HEK293T (cell line): ENCODE measurements around the gene TMEM39A.
A peak's percentile ranks its signal among the peaks of the same experiment; 100 is the strongest.

Experiments
- CTCF ChIA-PET: fragments of 350-600 bp; formaldehyde crosslinking; extraction: SDS; loops from one replicate; lab custom pipeline; 2021; ENCODE audit warnings: antibody characterized with exemption, inconsistent platforms; lab: Yijun Ruan, JAX
- POLR2A ChIA-PET: fragments of 350-600 bp; formaldehyde crosslinking; extraction: SDS; loops from one replicate; lab custom pipeline; 2020; ENCODE audit warnings: antibody characterized with exemption, inconsistent platforms; lab: Yijun Ruan, JAX
- DNase-seq: peaks from one replicate; pipeline ENCODE4 v3.0.0; 2012; ENCODE audit warnings: mixed read lengths; ENCODE audit errors: extremely low spot score
- ARNT ChIP-seq: fragments of 450-650 bp; IDR thresholded peaks from 2 replicates; pipeline ENCODE4 v1.6.1; 2017; ENCODE audit warnings: mild to moderate bottlenecking
- CTBP1 ChIP-seq: fragments of 450-650 bp; IDR thresholded peaks from 2 replicates; pipeline ENCODE4 v1.6.1; 2016; ENCODE audit warnings: borderline replicate concordance
- ELF4 ChIP-seq: fragments of 450-650 bp; IDR thresholded peaks from 2 replicates; pipeline ENCODE4 v1.6.1; 2017; ENCODE audit warnings: antibody characterized with exemption
- FOXA1 ChIP-seq: fragments of 450-650 bp; IDR thresholded peaks from 2 replicates; pipeline ENCODE4 v1.6.1; 2016; ENCODE audit warnings: mild to moderate bottlenecking
- FOXK2 ChIP-seq: fragments of 450-650 bp; IDR thresholded peaks from 2 replicates; pipeline ENCODE4 v1.6.1; 2016; ENCODE audit warnings: mild to moderate bottlenecking
- FOXM1 ChIP-seq: fragments of 450-650 bp; IDR thresholded peaks from 2 replicates; pipeline ENCODE4 v1.6.1; 2017; ENCODE audit warnings: mild to moderate bottlenecking, borderline replicate concordance
- HDGF ChIP-seq: fragments of 450-650 bp; IDR thresholded peaks from 2 replicates; pipeline ENCODE4 v1.6.1; 2017; ENCODE audit warnings: antibody characterized with exemption, borderline replicate concordance
- L3MBTL2 ChIP-seq: fragments of 450-650 bp; conservative IDR thresholded peaks from 2 replicates; pipeline ENCODE4 v1.6.1; 2016; ENCODE audit warnings: mild to moderate bottlenecking
- LEF1 ChIP-seq: fragments of 450-650 bp; IDR thresholded peaks from 2 replicates; pipeline ENCODE4 v1.6.1; 2017; ENCODE audit warnings: mild to moderate bottlenecking, borderline replicate concordance
- NFRKB ChIP-seq: fragments of 450-650 bp; IDR thresholded peaks from 2 replicates; pipeline ENCODE4 v1.6.1; 2016; ENCODE audit warnings: mild to moderate bottlenecking, moderate library complexity
- SP1 ChIP-seq: fragments of 450-650 bp; IDR thresholded peaks from 2 replicates; pipeline ENCODE4 v1.6.1; 2017
- SUZ12 ChIP-seq: fragments of 450-650 bp; IDR thresholded peaks from 2 replicates; pipeline ENCODE4 v1.6.1; 2016; ENCODE audit warnings: mild to moderate bottlenecking
- TARDBP ChIP-seq: fragments of 450-650 bp; IDR thresholded peaks from 2 replicates; pipeline ENCODE4 v1.6.1; 2016
- ZNF384 ChIP-seq: fragments of 450-650 bp; IDR thresholded peaks from 2 replicates; pipeline ENCODE4 v1.6.1; 2016
- TF ChIP-seq, protein P1 (sequence below): fragments of 450-650 bp; IDR thresholded peaks from 2 replicates; pipeline ENCODE4 v1.6.1; 2016

Gene TMEM39A

DNA sequence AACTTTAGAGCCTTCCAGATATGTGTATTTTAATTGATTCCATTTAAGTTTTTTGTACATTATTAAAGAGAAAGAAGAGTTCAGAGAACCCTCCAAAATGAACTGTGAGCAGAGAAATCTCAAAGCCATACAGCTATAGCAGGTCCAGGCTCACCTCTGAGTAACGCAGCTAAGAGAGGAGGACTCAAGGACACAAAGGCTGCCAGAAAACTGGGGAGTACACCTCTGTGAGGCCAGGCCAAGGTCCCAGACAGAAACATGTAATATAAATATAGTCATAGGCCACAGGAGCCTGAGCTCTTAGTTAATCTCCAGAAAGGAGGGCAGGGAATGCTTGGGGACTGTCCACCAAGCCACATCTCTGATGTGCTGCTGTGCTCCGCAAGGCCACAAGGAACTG lies 66.5 kb downstream of the TMEM39A start:
- no peak for TF ChIP-seq SP1
- TF ChIP-seq FOXK2 = no peak
- TF ChIP-seq CTBP1 = no peak
- TF ChIP-seq, protein P1, sequence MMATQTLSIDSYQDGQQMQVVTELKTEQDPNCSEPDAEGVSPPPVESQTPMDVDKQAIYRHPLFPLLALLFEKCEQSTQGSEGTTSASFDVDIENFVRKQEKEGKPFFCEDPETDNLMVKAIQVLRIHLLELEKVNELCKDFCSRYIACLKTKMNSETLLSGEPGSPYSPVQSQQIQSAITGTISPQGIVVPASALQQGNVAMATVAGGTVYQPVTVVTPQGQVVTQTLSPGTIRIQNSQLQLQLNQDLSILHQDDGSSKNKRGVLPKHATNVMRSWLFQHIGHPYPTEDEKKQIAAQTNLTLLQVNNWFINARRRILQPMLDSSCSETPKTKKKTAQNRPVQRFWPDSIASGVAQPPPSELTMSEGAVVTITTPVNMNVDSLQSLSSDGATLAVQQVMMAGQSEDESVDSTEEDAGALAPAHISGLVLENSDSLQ = no peak
- TF ChIP-seq FOXM1 = no peak
- TF ChIP-seq SUZ12 = no peak
- no peak for TF ChIP-seq FOXA1
- no peak for TF ChIP-seq TARDBP
- no peak for TF ChIP-seq HDGF
- no peak for TF ChIP-seq NFRKB
- no peak for TF ChIP-seq ELF4
- no peak for TF ChIP-seq LEF1
- POLR2A ChIA-PET = interaction anchor here (1.6 kb wide), 1 partner anchor 103 kb away, joined by 3 read pairs; the partner anchor contains the start of gene ARHGAP31
- CTCF ChIA-PET = no interaction called here
- DNase-seq = no peak

DNA sequence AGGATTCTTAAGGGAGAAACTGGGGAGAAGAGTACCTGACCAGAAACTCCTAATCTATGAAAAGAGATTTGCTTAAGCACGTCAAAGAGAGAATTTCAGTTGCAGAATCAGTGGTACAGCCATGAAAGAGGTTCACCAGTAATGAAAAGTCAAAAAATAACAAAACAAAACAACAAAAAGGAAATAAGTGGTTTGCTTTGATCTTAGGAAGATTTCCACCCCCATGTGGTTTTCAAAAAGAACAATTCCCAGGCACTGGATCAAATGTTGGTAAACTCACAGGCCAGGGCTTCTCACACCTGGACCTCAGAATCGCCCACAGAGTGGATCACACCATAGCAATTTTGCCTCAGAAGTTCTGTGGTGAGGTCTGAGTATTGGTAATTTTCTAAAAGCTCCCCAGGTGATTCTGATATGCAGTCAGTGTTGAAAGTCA lies 67.5 kb downstream of the TMEM39A start:
- DNase-seq = no peak
- ChIA-PET POLR2A (no interaction called here), CTCF (no interaction called here)
- no peak for TF ChIP-seq FOXA1
- no peak for TF ChIP-seq TARDBP
- no peak for TF ChIP-seq ARNT
- TF ChIP-seq SUZ12 = no peak
- no peak for TF ChIP-seq ELF4
- no peak for TF ChIP-seq FOXM1
- TF ChIP-seq L3MBTL2 = no peak
- no peak for TF ChIP-seq NFRKB
- no peak for TF ChIP-seq CTBP1
- TF ChIP-seq, protein P1 = no peak
- no peak for TF ChIP-seq SP1

DNA sequence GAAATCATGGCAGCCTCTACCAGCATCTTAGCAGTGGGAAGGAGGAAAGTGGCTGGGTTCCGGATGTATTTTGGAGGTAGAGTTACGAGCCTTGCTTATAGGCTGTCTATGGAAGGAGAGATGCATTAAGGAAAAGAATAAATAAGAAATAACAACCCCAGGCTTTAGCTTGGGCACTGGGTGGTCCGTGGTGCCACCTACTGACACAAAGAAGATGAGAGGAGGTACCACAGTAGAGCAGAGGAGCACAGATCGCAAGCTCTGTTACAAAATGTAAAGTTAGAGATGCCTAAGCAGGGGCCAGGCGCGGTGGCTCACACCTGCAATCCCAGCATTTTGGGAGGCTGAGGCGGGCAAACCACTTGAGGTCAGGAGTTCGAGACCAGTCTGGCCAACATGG lies 74.8 kb downstream of the TMEM39A start:
- no peak for TF ChIP-seq ZNF384
- no peak for TF ChIP-seq NFRKB
- no peak for DNase-seq
- CTCF ChIA-PET = no interaction called here
- POLR2A ChIA-PET = no interaction called here

DNA sequence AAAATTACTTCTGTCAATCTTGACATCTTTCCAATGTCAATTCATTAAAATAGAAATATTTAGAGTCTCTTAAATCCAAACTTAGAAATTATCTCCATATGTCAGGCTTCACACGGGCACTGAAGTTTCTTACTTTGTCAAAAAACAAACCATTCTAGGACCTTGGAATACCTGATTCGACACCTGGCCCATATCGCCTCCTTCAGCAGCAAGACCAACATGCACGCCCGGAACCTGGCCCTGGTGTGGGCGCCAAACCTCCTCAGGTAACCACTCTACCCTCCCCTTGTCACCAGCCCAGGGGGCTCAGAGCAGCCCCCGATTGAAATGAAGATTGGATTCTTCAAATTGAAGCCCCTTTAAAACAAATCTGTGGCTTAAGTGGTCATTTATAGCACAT lies 81.3 kb downstream of the TMEM39A start:
- ChIA-PET CTCF (no interaction called here), POLR2A (no interaction called here)
- TF ChIP-seq L3MBTL2 (no peak), FOXA1 (no peak), NFRKB (no peak), FOXK2 (no peak), ELF4 (no peak), HDGF (no peak), CTBP1 (no peak), ARNT (no peak), TARDBP (no peak), SP1 (no peak), LEF1 (no peak)
- TF ChIP-seq, protein P1 = no peak

DNA sequence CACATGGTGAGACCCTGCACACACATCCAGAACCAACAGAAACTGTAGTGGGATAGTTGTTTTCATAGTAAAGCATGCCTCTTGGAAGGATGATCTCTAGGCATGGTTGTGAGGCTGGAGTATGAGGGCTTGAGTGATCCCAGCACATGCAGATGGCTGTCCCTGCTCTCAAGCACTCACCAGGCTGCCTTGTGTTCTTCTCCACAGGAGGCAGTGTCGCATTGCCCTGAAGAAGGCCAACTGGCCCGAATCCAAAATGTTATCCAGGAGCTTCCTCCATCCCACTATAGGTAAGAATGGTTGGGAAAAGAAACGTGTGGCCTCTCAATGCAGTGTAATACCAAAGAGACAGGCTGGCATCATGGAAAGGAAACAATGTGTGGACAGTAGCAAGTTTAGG lies 82.7 kb downstream of the TMEM39A start:
- ChIA-PET POLR2A (no interaction called here), CTCF (interaction anchor here (0.8 kb wide), 1 partner anchor 20 kb away, joined by 3 read pairs; no protein-coding TSS in a partner anchor)
- TF ChIP-seq FOXK2 = no peak
- no peak for TF ChIP-seq FOXM1
- TF ChIP-seq, protein P1 = no peak
- no peak for TF ChIP-seq ARNT
- TF ChIP-seq SP1 = no peak
- no peak for TF ChIP-seq SUZ12
- no peak for TF ChIP-seq ELF4
- TF ChIP-seq NFRKB = no peak
- TF ChIP-seq ZNF384 = no peak
- no peak for TF ChIP-seq L3MBTL2
- no peak for TF ChIP-seq HDGF
- DNase-seq = peak; percentile 19

More for the DNA sequence above, 81.3 kb downstream of the TMEM39A start:
- no peak for DNase-seq
